K562 (cell line): ENCODE measurements around the gene RALGPS1. TPM values are rescaled to one million over a fixed set of nuclear protein-coding genes. Genes with fewer than 3 reads are reported as not detected.
A peak's percentile ranks its signal among the peaks of the same experiment; 100 is the strongest.

Experiments
- ARID1B ChIP-seq: fragments of 450-650 bp; IDR thresholded peaks from 2 replicates; pipeline ENCODE4 v1.6.1; 2016; ENCODE audit warnings: antibody characterized with exemption, mild to moderate bottlenecking, inconsistent platforms
- ARID2 ChIP-seq: fragments of 450-650 bp; IDR thresholded peaks from 2 replicates; pipeline ENCODE4 v1.6.1; 2017; ENCODE audit warnings: antibody characterized with exemption, mild to moderate bottlenecking
- CTBP1 ChIP-seq: fragments of 450-650 bp; IDR thresholded peaks from 2 replicates; pipeline ENCODE4 v1.6.1; 2016; ENCODE audit warnings: borderline replicate concordance
- ELF4 ChIP-seq: fragments of 450-650 bp; formaldehyde crosslinking; IDR thresholded peaks from 2 replicates; pipeline ENCODE4 v1.4.0; 2022; ENCODE audit warnings: missing genetic modification characterization
- FUS ChIP-seq: fragments of 200-400 bp; formaldehyde crosslinking; optimal IDR thresholded peaks from 2 replicates; pipeline ENCODE3; 2017; ENCODE audit warnings: low read depth, low read length
- GTF2A2 ChIP-seq: IDR thresholded peaks from 2 replicates; pipeline ENCODE4 v1.6.1; 2016; ENCODE audit warnings: mild to moderate bottlenecking, missing genetic modification characterization, missing compliant biosample characterization
- NFXL1 ChIP-seq: fragments of 450-650 bp; formaldehyde crosslinking; IDR thresholded peaks from 2 replicates; pipeline ENCODE4 v1.4.0; 2021; ENCODE audit warnings: mild to moderate bottlenecking
- POLR2G ChIP-seq: fragments of 200-400 bp; formaldehyde crosslinking; IDR thresholded peaks from 2 replicates; pipeline ENCODE4 v1.6.1; 2017; ENCODE audit warnings: low read depth, mild to moderate bottlenecking, antibody characterized with exemption, low read length, moderate library complexity
- SLC30A9 ChIP-seq: fragments of 250-450 bp; sonication (Bioruptor Pico); IDR thresholded peaks from 2 replicates; pipeline ENCODE4 v1.8.0; 2022; ENCODE audit warnings: mild to moderate bottlenecking, moderate library complexity
- TAF7 ChIP-seq: fragments of 450-650 bp; IDR thresholded peaks from 2 replicates; pipeline ENCODE4 v1.6.1; 2016; ENCODE audit warnings: missing genetic modification characterization, missing compliant biosample characterization
- TGIF2 ChIP-seq: sonication (generic); formaldehyde crosslinking; IDR thresholded peaks from 2 replicates; pipeline ENCODE4 v1.8.1; 2022; ENCODE audit warnings: mild to moderate bottlenecking, missing genetic modification reagents, moderate library complexity
- TRIM24 ChIP-seq, 2 experiments: fragments of 450-650 bp; IDR thresholded peaks; 2 replicates each; pipeline ENCODE4 v1.6.1; 2016
- ZNF561 ChIP-seq: fragments of 450-650 bp; formaldehyde crosslinking; conservative IDR thresholded peaks from 2 replicates; pipeline ENCODE4 v1.4.0; 2020; ENCODE audit warnings: mild to moderate bottlenecking, moderate library complexity
- ZNF707 ChIP-seq: fragments of 250-450 bp; sonication (Bioruptor Pico); conservative IDR thresholded peaks from 2 replicates; pipeline ENCODE4 v1.8.0; 2022; ENCODE audit warnings: inconsistent platforms, mild to moderate bottlenecking, moderate library complexity
- polyA plus RNA-seq, 8 experiments: library from polyadenylated mRNA; depleted of rRNA in 4 of 8; stranded (reverse) in 5 of 8; unstranded in 3 of 8; fragments of >200 nt; fragmentation: Nextera tagmentation in 2 of 8; fragmentation: Illumina TruSeq in 1 of 8; extraction: Ambion mirVana in 2 of 8; extraction: Trizol in 1 of 8; gene quantifications; 2 replicates each; pipeline versions ENCODE4 v1.2.1 to v1.2.3, GENCODE V29; 2011 to 2014; ENCODE audit warnings: inconsistent platforms in 1 of 8, missing spikeins in 1 of 8
- total RNA-seq, 7 experiments: library from RNA; depleted of rRNA in 6 of 7; stranded (reverse); fragments of >200 nt in 6 of 7; fragmentation: Illumina TruSeq in 2 of 7; extraction: Trizol in 2 of 7; gene quantifications; 2 replicates each; pipeline versions ENCODE4 v1.2.1 to v1.2.3, GENCODE V29; 2011 to 2021; ENCODE audit warnings: low replicate concordance in 1 of 7
- TF ChIP-seq, protein P1 (sequence below): fragments of 450-650 bp; IDR thresholded peaks from 2 replicates; pipeline ENCODE4 v1.6.1; 2017; ENCODE audit warnings: mild to moderate bottlenecking, moderate library complexity
- TF ChIP-seq, protein P2 (sequence below): sonication (generic); formaldehyde crosslinking; IDR thresholded peaks from 2 replicates; pipeline ENCODE4 v1.8.0; 2022; ENCODE audit warnings: missing genetic modification reagents, mild to moderate bottlenecking, borderline replicate concordance
- TF ChIP-seq, protein P3 (sequence below): fragments of 250-450 bp; sonication (Bioruptor Pico); IDR thresholded peaks from 2 replicates; pipeline ENCODE4 v1.4.0; 2020; ENCODE audit warnings: mild to moderate bottlenecking, moderate library complexity, borderline replicate concordance
- TF ChIP-seq, protein P4 (sequence below): sonication (generic); formaldehyde crosslinking; IDR thresholded peaks from 2 replicates; pipeline ENCODE4 v1.8.0; 2023; ENCODE audit warnings: mild to moderate bottlenecking, missing genetic modification reagents

The RALGPS1 gene
- total and polyA plus RNA-seq, 9 of the 15 experiments (the other 6 are each of a cell fraction or from before 2014, with no cell fraction given): 0.04 to 2.6 (median 1.5) TPM

DNA sequence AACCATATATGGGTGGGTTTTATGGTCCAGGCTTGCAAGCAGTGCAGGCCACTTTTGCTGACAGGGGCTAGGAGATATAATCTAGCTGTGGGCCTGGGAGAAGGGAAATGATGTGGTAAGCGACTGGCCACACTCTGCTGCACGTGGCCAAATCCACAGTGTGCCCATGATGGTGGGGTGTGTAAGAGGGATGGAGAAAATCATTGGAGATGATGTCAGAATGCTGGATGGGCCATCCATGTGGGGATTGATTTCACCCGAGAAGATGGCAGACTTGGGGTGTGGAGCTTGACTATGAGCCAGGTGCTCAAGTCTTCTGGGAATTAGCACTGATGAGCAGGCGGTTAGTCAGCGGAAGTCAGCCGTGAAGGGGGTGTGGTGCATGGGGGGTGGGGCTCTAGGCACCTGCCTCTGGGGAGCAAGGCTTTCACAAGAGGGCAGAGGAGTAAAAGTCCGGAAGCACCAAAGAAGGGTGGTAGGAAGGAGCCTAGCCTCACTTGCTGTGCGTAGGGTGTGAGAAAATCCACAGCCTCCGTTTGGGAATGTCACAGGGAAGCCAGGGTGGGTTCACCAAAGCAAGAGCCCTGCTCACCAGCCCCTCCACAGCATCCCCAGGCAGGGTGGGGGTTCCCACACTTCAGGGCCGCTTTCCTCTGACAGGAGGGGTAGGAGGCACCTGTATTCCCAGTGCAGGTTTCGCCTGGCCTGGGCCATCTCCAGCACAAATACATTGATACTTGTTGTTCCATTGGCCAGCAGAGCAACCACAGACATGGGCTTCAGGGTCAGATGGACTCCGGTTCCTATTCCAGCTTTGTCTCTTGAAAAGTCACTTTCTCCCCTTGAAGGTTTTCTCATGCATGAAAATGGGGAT, 252.3 kb downstream of the RALGPS1 start (continued):
- TF ChIP-seq FUS (no peak), ARID1B (peak; percentile 75), TRIM24 (IDR thresholded peaks at IDR 0.05) (peak; percentile 16 to 65; a peak in 3 of 4 replicates), GTF2A2 (tag) (no peak), POLR2G (no peak), ZNF561 (CRISPR knock-in tag) (no peak), TGIF2 (CRISPR knock-in tag) (no peak), NFXL1 (CRISPR knock-in tag) (no peak), CTBP1 (peak; percentile 93), SLC30A9 (no peak), TAF7 (tag) (no peak), ZNF707 (CRISPR knock-in tag) (no peak), ARID2 (no peak), ELF4 (no peak)
- TF ChIP-seq, protein P1, sequence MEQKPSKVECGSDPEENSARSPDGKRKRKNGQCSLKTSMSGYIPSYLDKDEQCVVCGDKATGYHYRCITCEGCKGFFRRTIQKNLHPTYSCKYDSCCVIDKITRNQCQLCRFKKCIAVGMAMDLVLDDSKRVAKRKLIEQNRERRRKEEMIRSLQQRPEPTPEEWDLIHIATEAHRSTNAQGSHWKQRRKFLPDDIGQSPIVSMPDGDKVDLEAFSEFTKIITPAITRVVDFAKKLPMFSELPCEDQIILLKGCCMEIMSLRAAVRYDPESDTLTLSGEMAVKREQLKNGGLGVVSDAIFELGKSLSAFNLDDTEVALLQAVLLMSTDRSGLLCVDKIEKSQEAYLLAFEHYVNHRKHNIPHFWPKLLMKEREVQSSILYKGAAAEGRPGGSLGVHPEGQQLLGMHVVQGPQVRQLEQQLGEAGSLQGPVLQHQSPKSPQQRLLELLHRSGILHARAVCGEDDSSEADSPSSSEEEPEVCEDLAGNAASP: no peak
- TF ChIP-seq, protein P2, sequence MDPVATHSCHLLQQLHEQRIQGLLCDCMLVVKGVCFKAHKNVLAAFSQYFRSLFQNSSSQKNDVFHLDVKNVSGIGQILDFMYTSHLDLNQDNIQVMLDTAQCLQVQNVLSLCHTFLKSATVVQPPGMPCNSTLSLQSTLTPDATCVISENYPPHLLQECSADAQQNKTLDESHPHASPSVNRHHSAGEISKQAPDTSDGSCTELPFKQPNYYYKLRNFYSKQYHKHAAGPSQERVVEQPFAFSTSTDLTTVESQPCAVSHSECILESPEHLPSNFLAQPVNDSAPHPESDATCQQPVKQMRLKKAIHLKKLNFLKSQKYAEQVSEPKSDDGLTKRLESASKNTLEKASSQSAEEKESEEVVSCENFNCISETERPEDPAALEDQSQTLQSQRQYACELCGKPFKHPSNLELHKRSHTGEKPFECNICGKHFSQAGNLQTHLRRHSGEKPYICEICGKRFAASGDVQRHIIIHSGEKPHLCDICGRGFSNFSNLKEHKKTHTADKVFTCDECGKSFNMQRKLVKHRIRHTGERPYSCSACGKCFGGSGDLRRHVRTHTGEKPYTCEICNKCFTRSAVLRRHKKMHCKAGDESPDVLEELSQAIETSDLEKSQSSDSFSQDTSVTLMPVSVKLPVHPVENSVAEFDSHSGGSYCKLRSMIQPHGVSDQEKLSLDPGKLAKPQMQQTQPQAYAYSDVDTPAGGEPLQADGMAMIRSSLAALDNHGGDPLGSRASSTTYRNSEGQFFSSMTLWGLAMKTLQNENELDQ (CRISPR knock-in tag): no peak
- TF ChIP-seq, protein P3, sequence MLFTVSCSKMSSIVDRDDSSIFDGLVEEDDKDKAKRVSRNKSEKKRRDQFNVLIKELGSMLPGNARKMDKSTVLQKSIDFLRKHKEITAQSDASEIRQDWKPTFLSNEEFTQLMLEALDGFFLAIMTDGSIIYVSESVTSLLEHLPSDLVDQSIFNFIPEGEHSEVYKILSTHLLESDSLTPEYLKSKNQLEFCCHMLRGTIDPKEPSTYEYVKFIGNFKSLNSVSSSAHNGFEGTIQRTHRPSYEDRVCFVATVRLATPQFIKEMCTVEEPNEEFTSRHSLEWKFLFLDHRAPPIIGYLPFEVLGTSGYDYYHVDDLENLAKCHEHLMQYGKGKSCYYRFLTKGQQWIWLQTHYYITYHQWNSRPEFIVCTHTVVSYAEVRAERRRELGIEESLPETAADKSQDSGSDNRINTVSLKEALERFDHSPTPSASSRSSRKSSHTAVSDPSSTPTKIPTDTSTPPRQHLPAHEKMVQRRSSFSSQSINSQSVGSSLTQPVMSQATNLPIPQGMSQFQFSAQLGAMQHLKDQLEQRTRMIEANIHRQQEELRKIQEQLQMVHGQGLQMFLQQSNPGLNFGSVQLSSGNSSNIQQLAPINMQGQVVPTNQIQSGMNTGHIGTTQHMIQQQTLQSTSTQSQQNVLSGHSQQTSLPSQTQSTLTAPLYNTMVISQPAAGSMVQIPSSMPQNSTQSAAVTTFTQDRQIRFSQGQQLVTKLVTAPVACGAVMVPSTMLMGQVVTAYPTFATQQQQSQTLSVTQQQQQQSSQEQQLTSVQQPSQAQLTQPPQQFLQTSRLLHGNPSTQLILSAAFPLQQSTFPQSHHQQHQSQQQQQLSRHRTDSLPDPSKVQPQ: no peak
- TF ChIP-seq, protein P4, sequence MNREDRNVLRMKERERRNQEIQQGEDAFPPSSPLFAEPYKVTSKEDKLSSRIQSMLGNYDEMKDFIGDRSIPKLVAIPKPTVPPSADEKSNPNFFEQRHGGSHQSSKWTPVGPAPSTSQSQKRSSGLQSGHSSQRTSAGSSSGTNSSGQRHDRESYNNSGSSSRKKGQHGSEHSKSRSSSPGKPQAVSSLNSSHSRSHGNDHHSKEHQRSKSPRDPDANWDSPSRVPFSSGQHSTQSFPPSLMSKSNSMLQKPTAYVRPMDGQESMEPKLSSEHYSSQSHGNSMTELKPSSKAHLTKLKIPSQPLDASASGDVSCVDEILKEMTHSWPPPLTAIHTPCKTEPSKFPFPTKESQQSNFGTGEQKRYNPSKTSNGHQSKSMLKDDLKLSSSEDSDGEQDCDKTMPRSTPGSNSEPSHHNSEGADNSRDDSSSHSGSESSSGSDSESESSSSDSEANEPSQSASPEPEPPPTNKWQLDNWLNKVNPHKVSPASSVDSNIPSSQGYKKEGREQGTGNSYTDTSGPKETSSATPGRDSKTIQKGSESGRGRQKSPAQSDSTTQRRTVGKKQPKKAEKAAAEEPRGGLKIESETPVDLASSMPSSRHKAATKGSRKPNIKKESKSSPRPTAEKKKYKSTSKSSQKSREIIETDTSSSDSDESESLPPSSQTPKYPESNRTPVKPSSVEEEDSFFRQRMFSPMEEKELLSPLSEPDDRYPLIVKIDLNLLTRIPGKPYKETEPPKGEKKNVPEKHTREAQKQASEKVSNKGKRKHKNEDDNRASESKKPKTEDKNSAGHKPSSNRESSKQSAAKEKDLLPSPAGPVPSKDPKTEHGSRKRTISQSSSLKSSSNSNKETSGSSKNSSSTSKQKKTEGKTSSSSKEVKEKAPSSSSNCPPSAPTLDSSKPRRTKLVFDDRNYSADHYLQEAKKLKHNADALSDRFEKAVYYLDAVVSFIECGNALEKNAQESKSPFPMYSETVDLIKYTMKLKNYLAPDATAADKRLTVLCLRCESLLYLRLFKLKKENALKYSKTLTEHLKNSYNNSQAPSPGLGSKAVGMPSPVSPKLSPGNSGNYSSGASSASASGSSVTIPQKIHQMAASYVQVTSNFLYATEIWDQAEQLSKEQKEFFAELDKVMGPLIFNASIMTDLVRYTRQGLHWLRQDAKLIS (CRISPR knock-in tag): no peak
